A549 (cell line): ENCODE measurements around the gene BBLN. TPM values are rescaled to one million over a fixed set of nuclear protein-coding genes. Genes with fewer than 3 reads are reported as not detected.

Experiments used
- ATAC-seq, 2 experiments: fragments of 200-7000 bp in 1 of 2; fragments of >200 bp in 1 of 2; cut with Nextera tagmentation in 1 of 2; cut with Tn5 transposase in 1 of 2; 3 replicates each; pipeline versions ENCODE4 v1.8.0 to v1.9.1; 2018 to 2020; ENCODE audit warnings: mild to moderate bottlenecking in 1 of 2, moderate library complexity in 1 of 2
- CTCF ChIA-PET: fragments of 300-600 bp; sonication (Branson Sonifier 250); formaldehyde crosslinking; extraction: SDS; loops from one replicate; lab custom pipeline; 2021; ENCODE audit warnings: antibody characterized with exemption, inconsistent platforms; lab: Yijun Ruan, JAX
- POLR2A ChIA-PET: fragments of 350-600 bp; formaldehyde crosslinking; extraction: SDS; loops from one replicate; lab custom pipeline; 2021; ENCODE audit warnings: antibody characterized with exemption, inconsistent platforms; lab: Yijun Ruan, JAX
- DNase-seq, 2 experiments: peaks; one replicate each; pipeline versions ENCODE4 v3.0.0 to v3.0.0-alpha.2; 2011 to 2016; ENCODE audit warnings: low read depth in 1 of 2, low spot score in 1 of 2
- FAIRE-seq: peaks from 2 replicates; lab custom pipeline; 2011; peaks lifted over from hg19 to GRCh38; lab: Jason Lieb, UNC
- H3K27ac ChIP-seq, 2 experiments: fragments of >200 bp; sonication (Bioruptor Twin); formaldehyde crosslinking; 3 replicates each; pipeline ENCODE4 v1.5.1; 2016 to 2017
- H3K4me1 ChIP-seq: fragments of >200 bp; sonication (Bioruptor Twin); formaldehyde crosslinking; 3 replicates; pipeline ENCODE4 v1.6.1; 2016
- H3K4me2 ChIP-seq: fragments of >200 bp; sonication (Bioruptor Twin); formaldehyde crosslinking; 3 replicates; pipeline ENCODE4 v1.6.1; 2016
- H3K4me3 ChIP-seq: fragments of >200 bp; sonication (Bioruptor Twin); formaldehyde crosslinking; 3 replicates; pipeline ENCODE4 v1.5.1; 2016
- H3K9me3 ChIP-seq: fragments of >200 bp; sonication (Bioruptor Twin); formaldehyde crosslinking; 3 replicates; pipeline ENCODE4 v1.6.1; 2016
- CHD4 ChIP-seq: fragments of 200-600 bp; sonication (generic); IDR thresholded peaks from 2 replicates; pipeline ENCODE4 v1.6.1; 2016; ENCODE audit warnings: antibody characterized with exemption, mild to moderate bottlenecking, borderline replicate concordance
- EHF ChIP-seq: fragments of 250-450 bp; sonication (Bioruptor Pico); IDR thresholded peaks from 2 replicates; pipeline ENCODE4 v1.5.0; 2020; ENCODE audit warnings: mild to moderate bottlenecking
- EHMT2 ChIP-seq: fragments of 200-600 bp; sonication (generic); IDR thresholded peaks from 2 replicates; pipeline ENCODE4 v1.6.1; 2016; ENCODE audit warnings: antibody characterized with exemption, low read depth, mild to moderate bottlenecking, moderate library complexity
- EP300 ChIP-seq, 2 experiments: fragments of >200 bp; sonication (Bioruptor Twin); formaldehyde crosslinking; IDR thresholded peaks; 2 replicates in 1 of 2; 3 replicates in 1 of 2; pipeline ENCODE4 v1.6.1; 2016 to 2017
- ESRRA ChIP-seq: fragments of 150-350 bp; IDR thresholded peaks from 2 replicates; pipeline ENCODE4 v1.6.1; 2014; ENCODE audit warnings: mild to moderate bottlenecking, low read length, borderline replicate concordance
- FOSL2 ChIP-seq, 2 experiments: fragments of 450-650 bp in 1 of 2; fragments of >200 bp in 1 of 2; sonication (Bioruptor Twin) in 1 of 2; formaldehyde crosslinking; IDR thresholded peaks; 2 replicates each; pipeline versions ENCODE4 v1.5.0 to v1.6.1; 2016 to 2020; ENCODE audit warnings: mild to moderate bottlenecking in 1 of 2, moderate library complexity in 1 of 2
- HES2 ChIP-seq: fragments of >200 bp; sonication (Bioruptor Twin); formaldehyde crosslinking; IDR thresholded peaks from 2 replicates; pipeline ENCODE4 v1.6.1; 2016
- HOXA7 ChIP-seq: fragments of 250-450 bp; sonication (Bioruptor Pico); IDR thresholded peaks from 2 replicates; pipeline ENCODE4 v1.5.0; 2020; ENCODE audit warnings: mild to moderate bottlenecking, moderate library complexity
- KDM1A ChIP-seq: fragments of 200-600 bp; sonication (generic); IDR thresholded peaks from 2 replicates; pipeline ENCODE4 v1.6.1; 2016; ENCODE audit warnings: low read depth, mild to moderate bottlenecking
- NFE2L2 ChIP-seq: fragments of 150-350 bp; conservative IDR thresholded peaks from 2 replicates; pipeline ENCODE4 v1.6.1; 2014; ENCODE audit warnings: low read length
- NPAS2 ChIP-seq: fragments of 250-450 bp; sonication (Bioruptor Pico); IDR thresholded peaks from 2 replicates; pipeline ENCODE4 v1.8.0; 2022; ENCODE audit warnings: mild to moderate bottlenecking, moderate library complexity, borderline replicate concordance
- PHF8 ChIP-seq: fragments of 200-600 bp; sonication (generic); IDR thresholded peaks from 2 replicates; pipeline ENCODE4 v1.6.1; 2016; ENCODE audit warnings: low read depth, mild to moderate bottlenecking, antibody characterized with exemption, moderate library complexity, borderline replicate concordance
- RCOR1 ChIP-seq: fragments of 150-350 bp; IDR thresholded peaks from 2 replicates; pipeline ENCODE4 v1.6.1; 2014; ENCODE audit warnings: antibody characterized with exemption, low read length, low read depth
- USF2 ChIP-seq: fragments of 450-650 bp; IDR thresholded peaks from 2 replicates; pipeline ENCODE4 v1.6.1; 2014; ENCODE audit warnings: antibody characterized with exemption
- ZC3H11A ChIP-seq: fragments of 450-650 bp; IDR thresholded peaks from 2 replicates; pipeline ENCODE4 v1.6.1; 2014; ENCODE audit warnings: antibody characterized with exemption, mild to moderate bottlenecking
- ZFP36 ChIP-seq: fragments of 450-650 bp; IDR thresholded peaks from 2 replicates; pipeline ENCODE4 v1.6.1; 2014; ENCODE audit warnings: borderline replicate concordance; ENCODE audit not compliant: partially characterized antibody
- WGBS: methylation state at CpG from one replicate; pipeline ENCODE4 v1.1.6; 2017; ENCODE audit errors: missing lambda C conversion rate; 5-methylcytosine and 5-hydroxymethylcytosine counted together
- polyA plus RNA-seq, 4 experiments: library from polyadenylated mRNA; depleted of rRNA in 3 of 4; stranded (reverse); fragments of >200 nt; fragmentation: RNase III in 1 of 4; extraction: RNeasy Plus Mini Kit Qiagen cat#74134 plus additional on column Dnase treatment in 1 of 4; gene quantifications; 2 replicates in 3 of 4; 3 replicates in 1 of 4; pipeline ENCODE4 v1.2.3, GENCODE V29; 2011 to 2017
- TF ChIP-seq, protein P1 (sequence below): fragments of 250-450 bp; sonication (Bioruptor Pico); IDR thresholded peaks from 2 replicates; pipeline ENCODE4 v1.5.0; 2021; ENCODE audit warnings: mild to moderate bottlenecking, moderate library complexity, borderline replicate concordance

BBLN gene
- polyA plus RNA-seq, 2 of the 4 experiments (the other 2 are of a cell fraction), result 23.8 to 28.1 TPM

GRCh38 chr9:128193469-128194096, 33.5 kb downstream of the BBLN start:
- ChIA-PET POLR2A (interaction anchor here (0.5 to 1.3 kb wide), 3 partner anchors 21 to 32 kb away, joined by 3 read pairs; no protein-coding TSS in a partner anchor), CTCF (interaction anchor here (0.9 to 4.1 kb wide), 12 partner anchors 9 to 76 kb away, joined by 3 to 20 read pairs (median 4); partner anchors contain the start of gene DNM1)
- ATAC-seq (no peak), FAIRE-seq (no peak), DNase-seq (no peak)
- peaks cover 17% of the 10 kb centered on the region for H3K4me1 ChIP-seq
- H3K9me3 ChIP-seq, result no peaks in the 10 kb centered on the region
- 83% methylated on average over 14 of the region's 14 CpGs for WGBS
- H3K4me3 ChIP-seq, result no peak overlapping the region
- peak overlapping the region; percentile 98 to 99 for H3K27ac ChIP-seq
- H3K4me2 ChIP-seq, result peak overlapping the region; percentile 94
- TF ChIP-seq EHMT2 (no peak), ZFP36 (no peak), ESRRA (no peak), EP300 (IDR thresholded peaks at IDR 0.05) (no peak), RCOR1 (no peak), HOXA7 (CRISPR knock-in tag) (no peak), USF2 (no peak)
- TF ChIP-seq, protein P1, sequence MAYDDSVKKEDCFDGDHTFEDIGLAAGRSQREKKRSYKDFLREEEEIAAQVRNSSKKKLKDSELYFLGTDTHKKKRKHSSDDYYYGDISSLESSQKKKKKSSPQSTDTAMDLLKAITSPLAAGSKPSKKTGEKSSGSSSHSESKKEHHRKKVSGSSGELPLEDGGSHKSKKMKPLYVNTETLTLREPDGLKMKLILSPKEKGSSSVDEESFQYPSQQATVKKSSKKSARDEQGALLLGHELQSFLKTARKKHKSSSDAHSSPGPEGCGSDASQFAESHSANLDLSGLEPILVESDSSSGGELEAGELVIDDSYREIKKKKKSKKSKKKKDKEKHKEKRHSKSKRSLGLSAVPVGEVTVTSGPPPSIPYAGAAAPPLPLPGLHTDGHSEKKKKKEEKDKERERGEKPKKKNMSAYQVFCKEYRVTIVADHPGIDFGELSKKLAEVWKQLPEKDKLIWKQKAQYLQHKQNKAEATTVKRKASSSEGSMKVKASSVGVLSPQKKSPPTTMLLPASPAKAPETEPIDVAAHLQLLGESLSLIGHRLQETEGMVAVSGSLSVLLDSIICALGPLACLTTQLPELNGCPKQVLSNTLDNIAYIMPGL, result no peak

DNA sequence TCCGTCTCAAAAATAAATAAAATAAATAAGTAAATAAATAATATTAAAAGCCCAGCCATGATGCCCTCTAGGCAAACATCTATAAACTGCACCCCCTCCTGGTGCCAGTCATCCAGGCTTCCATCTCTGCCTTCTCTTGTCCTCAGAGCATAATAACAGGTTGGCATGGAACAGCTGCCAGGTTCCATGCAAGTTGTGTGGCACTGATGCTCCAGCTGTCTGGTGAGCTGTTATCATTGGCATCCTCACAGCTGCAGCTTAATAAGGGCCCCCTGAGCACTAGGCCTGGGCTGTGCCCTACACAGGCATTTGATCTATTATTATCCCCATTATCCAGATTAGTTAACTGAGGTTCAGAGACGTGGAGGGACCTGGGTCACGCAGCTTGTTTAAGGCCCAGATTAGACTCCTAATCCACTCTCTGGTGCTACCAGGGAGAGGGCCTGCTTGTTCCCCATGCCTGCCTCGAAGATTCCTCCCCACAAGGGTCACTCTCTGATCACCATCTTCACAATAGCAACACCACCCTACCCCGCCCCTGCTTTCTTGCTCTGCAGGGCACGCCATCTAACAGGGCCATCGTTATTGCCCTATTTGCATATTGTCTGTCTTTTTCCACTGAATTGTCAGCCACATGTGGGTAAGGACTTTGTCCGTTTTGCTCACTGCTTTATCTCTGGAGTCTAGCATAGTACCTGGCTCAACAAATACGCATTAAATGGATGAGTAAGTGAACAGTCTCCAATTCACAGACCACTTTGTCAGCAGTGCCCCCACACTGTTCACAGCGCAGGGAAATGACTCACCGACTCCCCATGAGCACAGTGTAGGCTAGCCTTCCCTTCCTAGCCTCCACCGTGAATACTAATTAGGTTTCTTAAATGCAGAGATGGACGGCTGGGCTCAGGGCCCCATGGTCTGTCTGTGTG, 41.6 kb downstream of the BBLN start:
- peak overlapping the region in 1 of 2 experiments; percentile 99; a peak in 2 of 6 replicates for H3K27ac ChIP-seq
- H3K4me3 ChIP-seq, result no peak overlapping the region
- DNase-seq (no peak), FAIRE-seq (no peak), ATAC-seq (no peak)
- 78% methylated on average over 13 of the region's 13 CpGs for WGBS
- POLR2A ChIA-PET, result no interaction called here
- H3K4me2 ChIP-seq, result peak overlapping the region; percentile 3; the same call in 2 of the 3 replicates
- H3K4me1 ChIP-seq, result peaks cover 39% of the 10 kb centered on the region
- TF ChIP-seq KDM1A (no peak), PHF8 (no peak), CHD4 (no peak), EHF (CRISPR knock-in tag) (no peak), FOSL2 (IDR thresholded peaks at IDR 0.05) (no peak), FOSL2 (CRISPR knock-in tag; IDR thresholded peaks at IDR 0.05) (no peak), NPAS2 (CRISPR knock-in tag) (no peak), ZC3H11A (no peak), HES2 (no peak), NFE2L2 (no peak)
- TF ChIP-seq, protein P1, result no peak
- no peaks in the 10 kb centered on the region for H3K9me3 ChIP-seq
- CTCF ChIA-PET, result interaction anchor here (1.0 to 9.3 kb wide), 6 partner anchors 9 to 51 kb away, joined by 3 to 82 read pairs (median 4); no protein-coding TSS in a partner anchor
